B cell (primary cell): Measurements from ENCODE around the gene CRABP1. TPM values are rescaled to one million over a fixed set of nuclear protein-coding genes. Genes with fewer than 3 reads are reported as not detected.

Experiments used
- ATAC-seq: fragments of 200-7000 bp; cut with Tn5 transposase; one replicate; pipeline ENCODE4 v1.10.0; 2021; ENCODE audit warnings: low read depth, mild to moderate bottlenecking, moderate number of reproducible peaks, moderate library complexity
- CTCF ChIA-PET: fragments of 350-600 bp; sonication (Branson Sonifier 250); formaldehyde crosslinking; loops from one replicate; lab custom pipeline; 2021; ENCODE audit warnings: antibody characterized with exemption, inconsistent platforms; lab: Charles Lee
- POLR2A ChIA-PET: fragments of 350-600 bp; sonication (Branson Sonifier 250); formaldehyde crosslinking; loops from one replicate; lab custom pipeline; 2021; ENCODE audit warnings: antibody characterized with exemption; lab: Charles Lee
- DNase-seq: peaks from one replicate; pipeline ENCODE4 v3.0.0; 2013
- H2AFZ ChIP-seq: 2 replicates; pipeline ENCODE4 v1.6.1; 2012; ENCODE audit warnings: mild to moderate bottlenecking, low read depth, low read length; ENCODE audit not compliant: insufficient read depth, poor library complexity, severe bottlenecking
- H3K27ac ChIP-seq, 2 donors: 1 replicate in 1 of 2; 2 replicates in 1 of 2; pipeline ENCODE4 v1.5.1; 2012 to 2013; ENCODE audit warnings: low read length in 2 of 2, mild to moderate bottlenecking in 2 of 2, moderate library complexity in 1 of 2
- H3K27me3 ChIP-seq, 4 experiments: fragments of 200-600 bp in 1 of 4; sonication (generic) in 1 of 4; replicated peaks in 1 of 4; 1 replicate in 2 of 4; 2 replicates in 2 of 4; pipeline versions ENCODE4 v1.6.1 to v1.7.0; 2013 to 2016; ENCODE audit warnings: low read length in 3 of 4, mild to moderate bottlenecking in 2 of 4, mixed read lengths in 1 of 4, moderate library complexity in 1 of 4; ENCODE audit not compliant: insufficient read depth in 4 of 4, control insufficient read depth in 3 of 4; ENCODE audit errors: control extremely low read depth in 1 of 4
- H3K36me3 ChIP-seq, 2 experiments: replicated peaks in 1 of 2; 1 replicate in 1 of 2; 2 replicates in 1 of 2; pipeline versions ENCODE4 v1.6.1 to v1.7.1; 2013; ENCODE audit warnings: low read length in 1 of 2; ENCODE audit not compliant: insufficient read depth in 2 of 2, control insufficient read depth in 1 of 2; ENCODE audit errors: control extremely low read depth in 1 of 2, extremely low read depth in 1 of 2
- H3K4me1 ChIP-seq, 2 donors: fragments of 200-600 bp in 1 of 2; sonication (generic) in 1 of 2; 1 replicate in 1 of 2; 2 replicates in 1 of 2; pipeline versions ENCODE4 v1.5.1 to v1.6.1; 2013 to 2017; ENCODE audit warnings: low read length in 2 of 2; ENCODE audit not compliant: control insufficient read depth in 2 of 2, insufficient read depth in 2 of 2
- H3K4me2 ChIP-seq: replicated peaks from 2 replicates; pipeline ENCODE3; 2012; ENCODE audit warnings: mild to moderate bottlenecking, low read depth, low read length; ENCODE audit not compliant: poor library complexity, severe bottlenecking
- H3K4me3 ChIP-seq, 5 experiments: fragments of 200-600 bp in 1 of 5; sonication (generic) in 1 of 5; 1 replicate in 3 of 5; 2 replicates in 2 of 5; pipeline versions ENCODE4 v1.5.1 to v1.7.0; 2011 to 2016; ENCODE audit warnings: low read length in 4 of 5, mild to moderate bottlenecking in 4 of 5, low read depth in 2 of 5, control low read depth in 1 of 5, moderate library complexity in 1 of 5; ENCODE audit not compliant: insufficient read depth in 1 of 5; ENCODE audit errors: control extremely low read depth in 1 of 5, extremely low read depth in 1 of 5
- H3K79me2 ChIP-seq: fragments of 200-600 bp; sonication (generic); one replicate; pipeline ENCODE4 v1.6.0; 2016; ENCODE audit warnings: low read length; ENCODE audit not compliant: control insufficient read depth, insufficient read depth
- H3K9ac ChIP-seq: fragments of 200-600 bp; sonication (generic); 2 replicates; pipeline ENCODE4 v1.6.1; 2017; ENCODE audit warnings: mild to moderate bottlenecking, low read length, moderate library complexity
- H3K9me3 ChIP-seq, 3 donors: one replicate each; pipeline versions ENCODE4 v1.6.1 to v1.7.1; 2013; ENCODE audit warnings: low read length in 2 of 3; ENCODE audit not compliant: control insufficient read depth in 2 of 3, insufficient read depth in 1 of 3; ENCODE audit errors: control extremely low read depth in 1 of 3
- H4K20me1 ChIP-seq: 2 replicates; pipeline ENCODE4 v1.6.0; 2012; ENCODE audit warnings: mild to moderate bottlenecking, low read length; ENCODE audit not compliant: insufficient read depth, control insufficient read depth, poor library complexity, severe bottlenecking
- H3K27ac Mint-ChIP-seq: one replicate; pipeline ENCODE4 v1.8.0; 2021; ENCODE audit warnings: mixed read lengths
- H3K27me3 Mint-ChIP-seq: one replicate; pipeline ENCODE4 v1.8.0; 2021; ENCODE audit warnings: mixed read lengths
- H3K4me1 Mint-ChIP-seq: one replicate; pipeline ENCODE4 v1.8.0; 2021; ENCODE audit warnings: mixed read lengths
- H3K4me3 Mint-ChIP-seq: one replicate; pipeline ENCODE4 v1.8.0; 2021; ENCODE audit warnings: mixed read lengths
- H3K9me3 Mint-ChIP-seq: one replicate; pipeline ENCODE4 v1.8.0; 2022; ENCODE audit warnings: mixed read lengths; ENCODE audit not compliant: insufficient read depth
- CTCF ChIP-seq: fragments of 200-600 bp; IDR thresholded peaks from one replicate; pipeline ENCODE4 v1.8.0; 2022; ENCODE audit warnings: antibody characterized with exemption, mild to moderate bottlenecking
- EZH2 ChIP-seq: IDR thresholded peaks from 2 replicates; pipeline ENCODE4 v1.6.1; 2012; ENCODE audit warnings: borderline replicate concordance, low read depth, mild to moderate bottlenecking, moderate library complexity, low read length; ENCODE audit not compliant: insufficient read depth, poor library complexity, severe bottlenecking
- WGBS: methylation state at CpG from one replicate; pipeline ENCODE4 v1.1.5; 2013; ENCODE audit warnings: missing lambda C conversion rate; ENCODE audit not compliant: insufficient coverage; 5-methylcytosine and 5-hydroxymethylcytosine counted together
- intact Hi-C: fragments of 100-400 bp; cut with micrococcal nuclease; formaldehyde crosslinking; loops from one replicate; pipeline ENCODE4 v1.10.0; 2022
- polyA plus RNA-seq: library from polyadenylated mRNA; depleted of rRNA; stranded (reverse); fragments of >200 nt; gene quantifications from 2 replicates; pipeline ENCODE4 v1.2.3, GENCODE V29; 2012
- total RNA-seq, 2 donors: library from RNA; stranded (reverse); fragments of 120-200 nt in 1 of 2; gene quantifications; 1 replicate in 1 of 2; 2 replicates in 1 of 2; pipeline versions ENCODE4 v1.2.3 to v1.2.4, GENCODE V29; 2013 to 2022

Gene CRABP1
- total and polyA plus RNA-seq, 2 donors (not counting 1 experiment from before 2014, with no cell fraction given), result not detected

DNA sequence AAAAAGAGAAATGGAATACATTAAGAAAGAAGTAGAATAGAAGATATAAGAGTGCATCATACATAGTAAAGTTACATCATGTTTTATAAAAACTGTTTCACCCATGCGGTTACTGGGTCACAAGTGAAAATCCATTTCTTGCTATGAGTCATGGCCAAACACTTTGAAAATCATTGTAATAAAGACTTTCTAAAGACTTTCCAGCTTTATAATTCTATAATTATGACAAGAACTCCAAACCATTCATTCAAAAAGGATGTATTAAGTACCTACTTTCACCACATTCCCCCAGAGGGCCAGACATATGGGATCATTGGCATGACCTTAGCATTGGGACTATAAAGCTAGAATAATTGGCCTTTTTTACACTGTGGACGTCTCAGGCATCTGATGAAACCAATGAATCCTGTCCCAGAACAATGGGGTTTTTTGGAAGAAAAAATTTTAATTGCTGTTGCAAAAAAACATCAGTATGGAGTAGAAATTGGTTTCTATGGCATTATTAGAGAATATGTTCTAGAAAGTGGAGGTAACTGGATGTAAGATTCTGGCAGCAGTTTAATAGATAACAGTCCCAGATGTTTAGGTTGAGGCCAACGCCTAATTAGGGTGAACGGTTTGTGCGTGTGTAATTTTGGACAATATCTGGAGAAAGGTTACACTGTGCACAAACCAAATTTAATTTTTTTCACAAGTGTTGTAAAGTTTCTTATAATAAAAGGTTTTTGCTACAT lies 37.4 kb upstream of the CRABP1 start:
- Histone ChIP-seq H3K4me2 (no peak overlapping the region), H3K9me3 (no peaks in the 10 kb centered on the region), H3K4me1 (peaks cover 10 to 11% of the 10 kb centered on the region in 2 donors), H2AFZ (no peak overlapping the region), H3K27me3 (peaks cover 0 to 5% (median 0%) of the 10 kb centered on the region in 4 experiments), H3K27ac (no peak overlapping the region), H4K20me1 (no peaks in the 10 kb centered on the region), H3K4me3 (no peak overlapping the region), H3K79me2 (peaks cover 8% of the 10 kb centered on the region), H3K9ac (no peak overlapping the region), H3K36me3 (no peaks in the 10 kb centered on the region)
- Mint-ChIP-seq H3K4me1 (peaks cover 19% of the 10 kb centered on the region), H3K4me3 (no peak overlapping the region), H3K27ac (no peak overlapping the region), H3K27me3 (peaks cover 15% of the 10 kb centered on the region), H3K9me3 (no peaks in the 10 kb centered on the region)
- ChIA-PET CTCF (no interaction called here), POLR2A (no interaction called here)
- intact Hi-C loops, result no loop called here
- 75% methylated on average over 1 of the region's 5 CpGs for WGBS
- no peak for ATAC-seq
- no peak for DNase-seq
- TF ChIP-seq EZH2, result no peak
- TF ChIP-seq CTCF, result no peak
